T-helper 9 cell (primary cell): Measurements from ENCODE around the gene SLIRP.
"Not testable (repeated sequence)": the region's sequence is repeated elsewhere in the genome, so short reads cannot be mapped to it uniquely, and the experiment has no call there.

Source experiments
- DNase-seq: peaks from one replicate; pipeline ENCODE4 v3.0.0-alpha.2; 2020
- total RNA-seq, 2 donors: gene quantifications; one replicate each; lab custom pipeline; 2026; lab: John Stamatoyannopoulos, UW

Gene SLIRP
- 13.8 to 20.3 reads per million in 2 donors for total RNA-seq

DNA sequence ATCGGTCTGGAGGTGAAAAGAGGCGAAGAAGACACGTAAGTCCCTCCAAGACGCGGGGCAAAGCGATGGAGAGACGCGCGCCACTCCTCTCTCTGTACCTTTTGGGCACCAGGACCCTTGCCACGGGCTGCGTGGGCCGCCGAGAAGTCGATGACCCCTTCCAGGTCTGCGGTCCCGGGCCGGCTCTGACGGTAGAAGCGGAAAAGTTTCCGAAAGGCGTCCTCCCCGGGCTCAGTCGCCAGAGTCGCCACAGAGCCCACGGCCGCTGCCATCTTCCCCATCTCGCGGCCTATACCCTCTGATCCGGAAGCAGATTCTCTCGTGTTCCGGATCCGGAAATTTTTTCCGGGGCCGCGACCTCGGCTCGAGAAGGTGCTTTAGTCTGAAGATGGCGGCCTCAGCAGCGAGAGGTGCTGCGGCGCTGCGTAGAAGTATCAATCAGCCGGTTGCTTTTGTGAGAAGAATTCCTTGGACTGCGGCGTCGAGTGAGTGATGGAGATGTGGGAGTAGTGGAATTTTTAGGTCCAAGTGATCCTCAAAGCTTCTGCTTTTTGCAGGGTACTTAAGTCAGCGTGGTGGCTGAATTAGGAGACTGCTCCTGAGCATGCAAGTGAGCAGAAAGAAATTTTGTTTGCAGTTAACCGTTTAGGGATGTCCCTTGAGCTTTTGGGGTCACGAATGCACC is at the start of gene SLIRP, which contains the start of gene ALKBH1:
Gene SLIRP (plus strand): TSS at position 380 of the 685 bp plus-strand sequence. CDS start 9 bp downstream, at position 389.
Gene ALKBH1 (minus strand): TSS at position 300 of the 685 bp plus-strand sequence. CDS start 19 bp downstream, at position 281.
- peak; percentile 80 for DNase-seq

GRCh38 chr14:77659831-77660230 is 48.1 kb upstream of the SLIRP start:
- DNase-seq: no peak

DNA sequence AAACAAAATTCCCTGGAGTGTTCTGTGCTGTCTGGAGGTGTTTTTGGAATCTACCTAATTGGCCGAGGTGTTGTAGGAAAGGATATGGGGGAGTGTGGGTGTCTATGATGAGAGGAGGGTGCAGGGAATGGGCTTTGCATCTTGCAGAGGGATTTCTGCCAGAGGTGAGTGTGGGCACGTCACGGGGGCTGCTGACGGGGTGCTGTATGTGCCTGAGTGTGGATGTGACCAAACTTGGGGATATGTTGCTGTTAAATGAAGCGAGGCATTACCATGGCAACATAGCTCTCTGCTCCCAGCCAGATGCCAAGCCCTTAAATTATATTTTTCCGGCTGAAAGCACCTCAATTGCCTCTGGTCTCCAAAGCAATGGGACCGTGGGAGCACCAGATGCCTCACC is 47.1 kb upstream of the SLIRP start:
- no peak for DNase-seq

DNA sequence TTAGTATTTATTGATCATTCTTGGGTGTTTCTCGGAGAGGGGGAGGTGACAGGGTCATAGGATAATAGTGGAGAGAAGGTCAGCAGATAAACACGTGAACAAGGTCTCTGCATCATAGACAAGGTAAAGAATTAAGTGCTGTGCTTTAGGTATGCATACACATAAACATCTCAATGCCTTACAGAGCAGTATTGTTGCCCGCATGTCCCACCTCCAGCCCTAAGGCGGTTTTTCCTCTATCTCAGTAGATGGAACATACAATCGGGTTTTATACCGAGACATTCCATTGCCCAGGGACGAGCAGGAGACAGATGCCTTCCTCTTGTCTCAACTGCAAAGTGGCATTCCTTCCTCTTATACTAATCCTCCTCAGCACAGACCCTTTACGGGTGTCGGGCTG is 46.3 kb upstream of the SLIRP start:
- DNase-seq: not testable (repeated sequence)

DNA sequence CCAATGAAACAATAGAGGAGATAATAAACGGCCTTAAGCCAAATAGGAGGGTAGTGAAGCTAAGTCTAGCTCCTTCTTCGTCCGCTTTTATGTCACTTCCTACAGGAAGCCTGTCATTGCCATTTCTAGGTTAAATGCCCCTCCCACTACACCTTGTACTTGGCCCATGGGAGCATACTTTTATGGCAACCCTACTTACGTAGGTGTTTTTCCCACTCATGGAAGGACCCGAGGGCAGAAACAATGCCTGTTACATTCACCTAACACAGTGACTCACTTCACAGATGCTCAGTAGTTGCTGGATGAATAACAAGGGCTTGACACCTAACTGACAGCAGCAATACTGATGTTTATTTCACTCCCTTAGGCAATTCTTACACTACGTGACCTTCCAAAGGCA is 44.6 kb upstream of the SLIRP start:
- no peak for DNase-seq

- no peak for DNase-seq
Measured at GRCh38 chr14:77667331-77667730, 40.6 kb upstream of the SLIRP start.

GRCh38 chr14:77673193-77673592 is 34.7 kb upstream of the SLIRP start:
- DNase-seq: no peak

GRCh38 chr14:77674931-77675330 is 33.0 kb upstream of the SLIRP start:
- DNase-seq: no peak

GRCh38 chr14:77681196-77682157 is 26.4 kb upstream of the SLIRP start:
- no peak for DNase-seq

GRCh38 chr14:77682158-77682553 is 25.7 kb upstream of the SLIRP start:
- DNase-seq: no peak

DNA sequence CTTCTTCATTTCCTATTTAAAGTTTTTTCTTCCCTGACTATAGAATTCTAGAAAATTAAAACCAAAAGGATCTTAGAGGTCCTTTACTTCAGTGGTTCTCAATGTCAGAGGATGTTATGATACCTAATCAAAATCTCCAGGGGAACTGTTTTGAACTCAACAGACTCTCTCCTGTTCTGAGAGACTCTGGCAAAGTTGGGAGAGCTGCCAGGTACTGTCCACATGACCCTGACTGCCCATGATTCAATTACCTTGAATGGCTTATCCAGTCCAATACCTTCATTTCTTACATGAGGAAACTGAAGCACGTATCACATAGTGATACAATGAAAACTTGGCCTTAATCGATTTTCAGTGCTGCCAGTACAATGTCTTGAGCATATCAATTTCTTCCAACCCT is 16.6 kb upstream of the SLIRP start:
- DNase-seq: no peak

DNA sequence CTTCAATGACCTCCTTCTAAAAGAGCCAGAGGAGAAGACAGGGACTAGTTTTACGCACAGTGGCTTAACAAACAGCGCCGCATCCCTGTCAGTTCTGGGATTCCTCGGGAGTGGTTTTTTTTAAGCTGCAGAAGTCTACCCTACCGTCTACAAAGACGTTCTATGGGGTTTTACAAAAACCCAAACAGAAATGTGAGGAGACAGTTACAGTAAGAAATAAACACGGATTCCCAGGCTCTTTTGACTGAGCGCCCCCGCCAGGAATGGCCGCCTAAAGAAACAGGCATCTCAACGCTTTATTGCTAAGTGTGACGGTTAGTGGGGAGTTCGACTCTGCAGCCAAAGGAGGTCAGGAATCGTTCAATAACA is 564 bp upstream of the SLIRP start:
- DNase-seq: peak; percentile 4

DNA sequence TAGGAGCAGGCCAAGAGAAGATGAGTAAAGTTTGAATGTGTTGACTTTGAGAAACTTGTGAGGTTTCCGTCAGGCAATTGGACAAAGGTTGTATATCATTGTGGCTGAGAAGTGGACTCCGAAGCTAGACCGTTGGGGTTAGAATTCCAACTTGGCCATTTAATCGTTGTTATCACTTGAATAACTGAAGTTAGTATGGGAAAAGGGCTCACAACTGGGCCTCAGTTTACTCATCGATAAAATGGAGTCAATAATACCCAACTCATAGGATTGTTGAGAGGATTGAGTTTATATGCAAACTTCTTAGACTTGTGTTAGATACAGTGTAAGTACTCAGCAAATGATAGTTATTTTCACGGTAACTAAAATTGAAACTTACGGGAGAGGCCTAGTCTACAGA is 846 bp downstream of the SLIRP start:
- DNase-seq: no peak

- no peak for DNase-seq
Measured at GRCh38 chr14:77709412-77709811, 1.5 kb downstream of the SLIRP start.

DNA sequence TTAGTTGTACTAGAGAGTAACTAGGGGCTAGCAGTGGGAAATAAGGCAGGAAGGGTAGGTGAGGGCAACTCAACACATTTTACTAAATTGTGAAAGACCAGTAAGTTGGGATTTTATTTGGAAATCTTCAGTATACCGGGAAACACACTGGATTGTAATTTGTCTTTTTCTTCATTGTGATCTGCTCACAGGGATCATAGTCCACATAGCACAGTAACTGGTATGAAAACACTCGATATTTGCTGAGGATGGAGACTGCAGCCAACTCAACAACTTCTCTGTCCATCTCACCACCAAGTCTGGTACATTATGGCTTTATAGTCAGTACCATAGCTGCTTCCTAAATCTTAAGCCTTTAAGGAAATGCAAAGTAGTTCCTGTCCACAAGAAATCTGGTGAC is 2.5 kb downstream of the SLIRP start:
- no peak for DNase-seq

DNA sequence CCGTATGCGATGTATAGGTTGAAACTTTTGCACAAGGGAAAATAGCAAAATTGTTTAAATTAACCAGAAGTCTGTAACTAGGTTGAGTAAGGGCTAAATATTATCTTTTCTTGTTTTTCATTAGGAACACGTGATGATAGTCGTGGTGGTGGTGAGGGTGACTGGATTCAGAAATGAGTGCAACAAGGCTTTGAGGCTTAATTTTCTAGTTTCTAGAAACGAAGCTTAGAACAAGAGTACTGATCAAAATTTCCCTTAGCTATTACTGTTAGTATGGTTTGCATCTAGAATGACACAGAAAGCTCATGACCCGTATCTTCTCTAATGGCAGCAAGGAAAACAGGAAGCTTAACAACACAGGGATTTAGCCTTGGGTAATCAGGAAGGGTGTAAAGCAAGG is 7.0 kb downstream of the SLIRP start:
- DNase-seq: no peak

- DNase-seq: no peak
Measured at GRCh38 chr14:77717608-77718305, 9.9 kb downstream of the SLIRP start.

DNA sequence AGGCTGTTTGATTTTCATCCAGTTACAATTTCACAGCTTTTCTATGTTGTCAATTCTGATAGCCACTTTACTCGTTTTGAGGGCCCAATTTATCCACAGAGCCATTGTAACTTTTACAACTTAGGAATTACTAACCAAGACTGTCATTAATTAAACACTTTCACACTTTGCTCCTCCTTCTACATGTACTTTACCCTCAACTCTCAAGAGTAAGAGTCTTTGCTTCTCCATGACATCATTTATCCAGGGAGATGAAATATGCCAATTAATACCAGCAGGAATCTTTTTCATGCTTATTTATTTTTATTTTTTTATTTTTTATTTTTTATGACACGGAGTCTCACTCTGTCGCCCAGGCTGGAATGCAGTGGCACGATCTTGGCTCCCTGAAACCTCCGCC is 13.5 kb downstream of the SLIRP start:
- no peak for DNase-seq

DNA sequence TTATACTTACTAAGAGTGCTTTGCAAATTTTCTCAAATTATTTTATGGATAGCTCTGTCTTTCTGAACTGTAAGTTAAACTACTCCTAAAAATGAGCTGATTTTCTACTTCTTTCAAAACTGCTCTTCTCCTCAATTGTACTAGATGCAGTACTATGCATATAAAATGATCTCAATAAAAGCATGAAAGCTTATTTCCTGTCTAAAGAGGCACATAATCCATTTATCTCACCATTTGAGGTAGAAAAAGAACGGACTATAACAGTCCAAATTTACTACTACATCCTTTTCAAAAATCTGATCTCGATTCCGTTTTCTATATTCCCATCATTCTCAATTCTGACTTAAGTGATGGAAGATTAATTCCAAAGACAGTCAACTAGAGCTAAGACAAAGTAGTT is 14.4 kb downstream of the SLIRP start:
- no peak for DNase-seq

GRCh38 chr14:77730976-77731497 is 23.1 kb downstream of the SLIRP start:
- no peak for DNase-seq

DNA sequence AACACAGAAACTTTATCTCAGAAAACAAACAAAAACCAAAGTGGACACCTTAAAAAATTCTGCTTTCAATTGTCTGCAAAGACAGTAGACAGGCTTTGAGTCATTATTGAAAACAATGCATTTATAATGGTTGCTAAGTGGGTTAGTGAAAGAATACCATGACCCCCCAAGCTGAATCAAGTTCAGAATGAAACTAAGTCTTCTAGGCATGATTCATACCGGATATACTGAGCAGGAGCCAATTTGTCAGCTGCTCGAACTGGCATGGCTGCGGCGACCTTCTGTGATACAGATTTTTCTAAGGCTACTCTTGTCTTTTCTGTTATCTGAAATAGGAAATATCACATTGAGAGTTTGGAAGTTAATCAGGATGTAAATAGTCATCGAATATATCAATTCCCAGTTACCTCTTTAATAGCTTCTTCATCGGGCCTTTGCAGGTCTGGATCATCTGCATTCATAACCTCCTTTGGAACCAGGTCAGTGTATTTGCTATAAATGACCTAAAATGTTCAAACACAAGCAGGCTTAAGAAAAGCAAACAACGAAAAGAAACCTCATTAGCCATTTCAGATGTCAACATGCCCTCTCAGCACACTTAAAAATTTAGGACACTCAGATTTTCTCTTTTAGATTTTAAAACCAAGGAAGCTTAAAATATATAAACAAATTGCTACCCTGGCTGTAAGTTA is 30.8 kb downstream of the SLIRP start:
- no peak for DNase-seq

- no peak for DNase-seq
Measured at GRCh38 chr14:77741438-77741837, 33.5 kb downstream of the SLIRP start.
